ENCODE measurements around the gene GJC3.

GRCh38 chr7:99944497-99945070 is 15.2 kb upstream of the GJC3 start:
- TF ChIP-seq POLR2A (IDR thresholded peaks at IDR 0.05) = no peak
- TF ChIP-seq CTCF (IDR thresholded peaks at IDR 0.05) = no peak
- TF ChIP-seq POLR2AphosphoS5 (IDR thresholded peaks at IDR 0.05) = no peak
